ENCODE data around the gene LILRB5.

DNA sequence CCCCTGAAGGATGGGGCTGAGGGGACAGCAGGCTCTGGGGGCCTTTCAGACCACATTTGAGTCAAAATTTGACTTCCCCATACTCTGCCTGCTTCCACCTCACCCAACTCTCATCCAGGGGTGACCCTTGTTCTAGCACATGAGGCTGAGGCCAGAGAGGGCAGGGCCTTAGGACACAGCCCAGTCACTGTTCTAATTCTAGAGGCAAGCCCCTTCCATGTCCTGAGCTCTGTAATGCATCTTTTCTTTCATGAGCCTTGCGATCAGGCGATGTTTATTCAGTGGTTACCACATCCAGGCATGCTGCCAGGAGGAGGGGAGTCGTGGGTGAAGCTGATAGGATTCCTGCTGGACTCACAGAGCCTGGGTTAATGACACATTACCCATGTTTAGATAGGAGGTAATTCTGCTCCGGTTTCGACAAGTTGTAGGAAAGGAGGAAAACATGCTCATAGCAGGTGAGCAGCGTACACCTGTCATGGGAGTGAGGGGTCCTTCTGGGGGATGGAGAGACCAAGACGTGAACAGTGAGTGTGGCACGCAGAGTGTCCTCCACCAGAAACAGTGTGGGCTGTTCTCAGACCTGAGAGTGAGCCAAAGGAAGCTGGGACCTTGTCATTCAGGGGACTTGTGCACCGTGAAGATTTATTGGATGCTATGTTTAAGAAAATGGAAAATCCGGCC, 47.1 kb downstream of the LILRB5 start:
- TF ChIP-seq CTCF (IDR thresholded peaks at IDR 0.05) (no peak), POLR2AphosphoS5 (IDR thresholded peaks at IDR 0.05) (peak; percentile 66 to 81 (median 78)), POLR2A (IDR thresholded peaks at IDR 0.05) (peak; percentile 34)

All from transverse colon (tissue), 4 donors.